Activated naive CD4-positive, alpha-beta T cell treated with anti-CD3 and anti-CD28 coated beads, Interleukin-2, amount 50 U/mL, for 72 hours (primary cell): ENCODE measurements around the gene PUS7L. TPM values are rescaled to one million over a fixed set of nuclear protein-coding genes. Genes with fewer than 3 reads are reported as not detected.
A peak's percentile ranks its signal among the peaks of the same experiment; 100 is the strongest.
"Not testable (repeated sequence)": the region's sequence is repeated elsewhere in the genome, so short reads cannot be mapped to it uniquely, and the experiment has no call there.

Source experiments
- ATAC-seq, 2 donors: fragments of 150-1000 bp; cut with Tn5 transposase; 2 replicates each; pipeline ENCODE4 v1.10.0; 2021; ENCODE audit warnings: mild to moderate bottlenecking in 2 of 2, moderate library complexity in 2 of 2
- DNase-seq, 2 donors: peaks; one replicate each; pipeline ENCODE4 v3.0.0; 2021 to 2022; ENCODE audit warnings: low spot score in 2 of 2
- H3K27ac Mint-ChIP-seq, 2 donors: one replicate each; pipeline ENCODE4 v1.8.0; 2022; ENCODE audit warnings: mild to moderate bottlenecking in 2 of 2, mixed read lengths in 2 of 2
- H3K36me3 Mint-ChIP-seq, 2 donors: one replicate each; pipeline ENCODE4 v1.8.0; 2022; ENCODE audit warnings: mixed read lengths in 2 of 2
- H3K9me3 Mint-ChIP-seq, 2 donors: one replicate each; pipeline ENCODE4 v1.8.0; 2022; ENCODE audit warnings: mixed read lengths in 2 of 2
- total RNA-seq, 2 donors: library from RNA; stranded (reverse); gene quantifications; one replicate each; pipeline ENCODE4 v1.2.3, GENCODE V29; 2022

Gene PUS7L
- total RNA-seq, 2 donors from 2014 or later, result 12.6 to 22.5 TPM

DNA sequence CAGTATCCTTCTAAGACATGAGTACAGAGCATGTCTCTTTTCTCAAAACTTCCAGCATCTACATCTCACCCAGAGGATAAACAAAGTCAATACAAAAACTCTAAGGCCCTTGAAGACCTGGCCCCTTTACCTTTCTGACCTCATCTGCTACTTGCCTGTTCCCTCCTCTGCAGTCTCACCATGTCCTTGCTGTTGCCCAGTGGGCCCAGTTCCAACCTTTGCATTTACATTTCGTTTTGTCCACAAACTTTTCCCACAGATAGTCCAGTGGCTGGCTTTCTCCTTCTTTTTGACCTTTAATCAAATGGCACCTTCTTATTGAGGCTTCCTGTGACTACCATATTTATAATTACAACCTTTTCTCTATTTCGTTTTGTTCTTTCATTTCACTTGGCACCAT, 1.8 kb upstream of the PUS7L start:
- no peak for DNase-seq
- ATAC-seq, result no peak

DNA sequence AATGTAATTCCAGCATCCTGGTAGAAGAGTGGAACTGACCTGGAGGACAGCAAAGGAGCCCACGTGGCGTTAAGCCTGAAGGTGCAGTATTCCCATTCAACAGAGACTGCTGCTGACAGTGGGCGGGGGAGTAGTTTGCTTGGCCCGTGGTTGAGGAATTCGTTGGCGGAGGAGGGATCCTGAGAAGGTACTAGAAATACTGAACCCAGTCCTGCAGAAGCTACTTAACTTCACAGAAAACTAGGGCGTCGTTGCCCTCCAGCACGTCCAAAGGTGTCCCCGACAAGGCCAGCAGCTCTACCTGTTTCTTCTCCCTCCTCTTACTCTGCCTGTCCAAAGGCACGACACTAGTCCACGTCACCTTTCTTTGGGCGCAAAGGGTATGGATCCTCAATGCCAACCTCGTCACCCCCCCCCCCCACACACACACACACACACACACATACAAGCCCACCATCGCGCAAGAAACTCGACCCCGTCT, 303 bp downstream of the PUS7L start:
- Mint-ChIP-seq H3K27ac (peak overlapping the region; percentile 91 to 97), H3K9me3 (peaks cover 0 to 3% of the 10 kb centered on the region in 2 donors)
- DNase-seq, result peak; percentile 26 to 56

More for the DNA sequence above, 1.8 kb upstream of the PUS7L start:
- Mint-ChIP-seq H3K9me3 (peaks cover 4 to 7% of the 10 kb centered on the region in 2 donors), H3K27ac (peak overlapping the region; percentile 69 to 97), H3K36me3 (peaks cover 43 to 47% of the 10 kb centered on the region in 2 donors)

DNA sequence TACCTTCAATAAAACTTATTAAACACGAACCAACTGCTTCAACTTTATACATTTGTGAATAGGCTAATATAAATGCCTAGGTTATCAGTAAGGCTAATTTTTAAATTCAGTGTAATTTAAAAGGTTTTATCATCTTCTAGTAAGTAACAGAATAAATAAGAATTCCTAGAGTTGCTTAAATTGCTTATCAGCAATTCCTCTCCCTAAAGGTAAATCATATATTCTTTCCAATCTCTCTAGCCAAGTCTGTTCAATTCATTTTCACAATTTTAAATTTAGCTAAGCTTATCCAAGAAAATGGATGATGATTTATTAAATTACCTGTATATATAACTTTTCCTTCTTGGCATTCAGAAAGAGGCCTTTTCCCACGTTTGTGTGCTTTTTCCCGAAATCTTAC, 4.6 kb downstream of the PUS7L start:
- ATAC-seq (no peak), DNase-seq (no peak)
- H3K36me3 Mint-ChIP-seq, result peaks cover 40 to 67% of the 10 kb centered on the region in 2 donors
- H3K9me3 Mint-ChIP-seq, result peaks cover 7 to 9% of the 10 kb centered on the region in 2 donors
- H3K27ac Mint-ChIP-seq, result no peak overlapping the region

More for the DNA sequence above, 303 bp downstream of the PUS7L start:
- H3K36me3 Mint-ChIP-seq, result peaks cover 45 to 55% of the 10 kb centered on the region in 2 donors
- peak in 1 of 2 donors; percentile 39 for ATAC-seq

DNA sequence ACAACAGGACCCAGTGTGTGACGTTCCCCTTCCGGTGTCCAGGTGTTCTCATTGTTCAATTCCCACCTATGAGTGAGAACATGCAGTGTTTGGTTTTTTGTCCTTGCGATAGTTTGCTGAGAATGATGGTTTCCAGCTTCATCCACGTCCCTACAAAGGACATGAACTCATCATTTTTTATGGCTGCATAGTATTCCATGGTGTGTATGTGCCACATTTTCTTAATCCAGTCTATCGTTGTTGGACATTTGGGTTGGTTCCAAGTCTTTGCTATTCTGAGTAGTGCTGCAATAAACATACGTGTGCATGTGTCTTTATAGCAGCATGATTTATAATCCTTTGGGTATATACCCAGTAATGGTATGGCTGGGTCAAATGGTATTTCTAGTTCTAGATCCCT, 7.2 kb downstream of the PUS7L start:
- not testable (repeated sequence) for H3K9me3 Mint-ChIP-seq, ATAC-seq, H3K27ac Mint-ChIP-seq, DNase-seq
- H3K36me3 Mint-ChIP-seq, result peaks cover 27 to 52% of the 10 kb centered on the region in 2 donors

- ATAC-seq, result no peak
- Mint-ChIP-seq H3K9me3 (peaks cover 6 to 7% of the 10 kb centered on the region in 2 donors), H3K27ac (no peak overlapping the region)
Measured at GRCh38 chr12:43750814-43751213, 7.8 kb downstream of the PUS7L start.

DNA sequence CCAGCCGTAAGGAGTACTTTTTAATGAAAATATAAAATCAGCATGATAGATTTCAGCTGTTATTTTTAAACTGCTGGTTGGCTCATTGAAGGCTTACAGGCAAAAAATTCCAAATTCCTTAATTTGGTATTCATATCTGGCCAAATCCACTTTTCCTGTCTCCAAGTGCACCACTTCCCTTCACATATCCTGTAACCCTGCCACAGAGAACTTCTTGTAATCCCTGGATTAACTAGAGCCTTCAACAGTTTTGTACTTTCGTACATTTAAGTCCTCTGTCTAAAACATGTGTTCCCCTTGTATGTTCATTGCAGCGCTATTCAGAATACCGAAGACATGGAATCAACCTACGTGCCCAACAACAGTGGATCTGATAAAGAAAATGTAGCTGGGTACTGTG, 9.6 kb downstream of the PUS7L start:
- no peak for ATAC-seq
- Mint-ChIP-seq H3K27ac (no peak overlapping the region), H3K9me3 (peaks cover 6 to 7% of the 10 kb centered on the region in 2 donors), H3K36me3 (peaks cover 14 to 47% of the 10 kb centered on the region in 2 donors)
- DNase-seq, result no peak

More at GRCh38 chr12:43750814-43751213, 7.8 kb downstream of the PUS7L start:
- peaks cover 27 to 48% of the 10 kb centered on the region in 2 donors for H3K36me3 Mint-ChIP-seq
- no peak for DNase-seq

GRCh38 chr12:43744826-43745225, 13.8 kb downstream of the PUS7L start:
- peaks cover 9 to 27% of the 10 kb centered on the region in 2 donors for H3K36me3 Mint-ChIP-seq
- ATAC-seq (no peak), DNase-seq (no peak)
- H3K27ac Mint-ChIP-seq, result no peak overlapping the region
- H3K9me3 Mint-ChIP-seq, result no peaks in the 10 kb centered on the region

DNA sequence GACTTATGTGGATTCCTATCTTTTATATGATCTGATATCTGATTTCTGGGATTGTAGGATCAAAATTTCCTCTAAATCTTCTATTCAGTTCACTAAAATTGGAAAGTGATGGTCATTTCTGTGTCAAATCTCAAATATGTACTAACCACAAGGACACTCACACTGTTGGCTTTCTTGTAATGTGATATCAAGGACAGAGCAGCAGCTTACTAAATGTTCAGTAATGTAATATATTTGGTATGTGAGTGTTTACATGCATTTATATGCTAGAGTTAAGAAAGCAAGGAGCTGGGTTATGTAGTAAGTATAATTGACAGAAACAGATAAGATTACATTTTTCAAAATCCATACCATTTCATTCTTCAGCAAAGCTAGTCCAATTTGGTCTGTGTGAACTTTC, 16.5 kb downstream of the PUS7L start:
- no peak for DNase-seq
- H3K9me3 Mint-ChIP-seq, result no peaks in the 10 kb centered on the region
- peaks cover 9 to 19% of the 10 kb centered on the region in 2 donors for H3K36me3 Mint-ChIP-seq
- ATAC-seq, result no peak
- no peak overlapping the region for H3K27ac Mint-ChIP-seq

GRCh38 chr12:43740511-43741100, 18.0 kb downstream of the PUS7L start:
- no peak overlapping the region for H3K27ac Mint-ChIP-seq
- no peak for DNase-seq

DNA sequence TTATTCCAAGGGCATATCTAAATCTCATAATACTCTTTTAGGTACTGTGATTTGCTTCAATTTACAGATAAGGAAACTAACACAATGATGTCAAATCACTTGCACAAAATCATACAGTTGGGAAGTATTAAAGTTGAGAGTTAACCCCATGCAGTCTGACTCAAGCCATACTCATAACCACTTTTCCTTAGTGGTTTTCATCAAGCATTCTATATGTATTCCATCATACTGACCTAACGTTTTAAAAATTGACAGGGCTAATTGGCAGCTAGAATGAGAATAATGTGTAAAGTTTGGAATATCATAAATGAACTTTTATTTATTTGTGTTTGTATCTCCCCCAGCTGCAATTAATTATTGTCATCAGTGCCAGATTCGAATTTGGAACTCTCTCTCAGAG, 20.9 kb downstream of the PUS7L start:
- no peak for DNase-seq
- Mint-ChIP-seq H3K36me3 (peaks cover 0 to 13% of the 10 kb centered on the region in 2 donors), H3K27ac (no peak overlapping the region), H3K9me3 (no peaks in the 10 kb centered on the region)
- no peak for ATAC-seq

More at GRCh38 chr12:43740511-43741100, 18.0 kb downstream of the PUS7L start:
- no peaks in the 10 kb centered on the region for H3K9me3 Mint-ChIP-seq
- no peak for ATAC-seq
- peaks cover 5 to 15% of the 10 kb centered on the region in 2 donors for H3K36me3 Mint-ChIP-seq

GRCh38 chr12:43736927-43737440, 21.6 kb downstream of the PUS7L start:
- H3K9me3 Mint-ChIP-seq, result no peaks in the 10 kb centered on the region
- H3K36me3 Mint-ChIP-seq, result peaks cover 0 to 13% of the 10 kb centered on the region in 2 donors
- DNase-seq, result no peak
- no peak overlapping the region for H3K27ac Mint-ChIP-seq
- ATAC-seq, result no peak

- Mint-ChIP-seq H3K36me3 (peaks cover 0 to 13% of the 10 kb centered on the region in 2 donors), H3K27ac (peak overlapping the region in 1 of 2 donors; percentile 73), H3K9me3 (no peaks in the 10 kb centered on the region)
- DNase-seq (no peak), ATAC-seq (no peak)
Measured at GRCh38 chr12:43733687-43734086, 24.9 kb downstream of the PUS7L start.

DNA sequence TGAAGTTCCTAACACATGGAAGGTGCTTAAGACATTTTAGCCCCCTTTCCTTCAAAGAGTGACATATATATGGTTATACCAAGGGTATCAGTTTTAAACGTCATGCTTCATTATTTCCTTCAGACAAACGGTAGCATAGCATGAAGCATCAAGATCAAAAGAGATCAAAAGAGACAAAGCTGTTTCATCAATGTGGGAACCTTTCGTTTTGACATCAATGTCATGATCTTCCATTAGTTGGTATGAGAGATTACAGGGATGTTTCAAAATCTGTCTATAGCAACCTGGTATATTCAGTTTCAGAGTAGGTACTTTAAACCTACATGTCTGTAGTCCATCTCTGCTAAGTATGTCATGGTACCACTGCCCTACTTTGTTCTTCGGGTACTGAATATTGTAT, 28.3 kb downstream of the PUS7L start:
- ATAC-seq, result peak; percentile 85 to 98
- Mint-ChIP-seq H3K36me3 (peaks cover 0 to 13% of the 10 kb centered on the region in 2 donors), H3K9me3 (no peaks in the 10 kb centered on the region), H3K27ac (peak overlapping the region; percentile 34 to 84)
- DNase-seq, result no peak

DNA sequence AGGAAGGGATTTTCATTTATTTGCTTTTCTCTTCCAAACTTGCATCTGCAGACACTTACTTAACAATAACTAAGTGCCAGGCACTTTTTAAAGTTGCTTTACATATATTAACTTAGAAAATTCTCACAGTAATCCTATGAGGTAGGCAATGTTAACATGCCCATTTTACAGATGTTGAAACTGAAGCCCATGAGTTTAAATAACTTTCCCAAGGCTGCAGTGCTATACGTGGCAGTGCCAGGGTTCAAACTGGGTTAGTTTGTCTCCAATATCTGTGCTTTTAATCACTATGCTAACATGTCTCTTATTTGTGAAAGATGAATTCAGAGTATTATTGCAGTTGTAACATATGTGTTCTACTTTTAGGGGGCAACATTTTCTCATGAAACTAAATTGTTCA, 29.9 kb downstream of the PUS7L start:
- H3K27ac Mint-ChIP-seq, result no peak overlapping the region
- H3K36me3 Mint-ChIP-seq, result peaks cover 0 to 1% of the 10 kb centered on the region in 2 donors
- ATAC-seq, result no peak
- H3K9me3 Mint-ChIP-seq, result no peaks in the 10 kb centered on the region
- no peak for DNase-seq

- DNase-seq (no peak), ATAC-seq (no peak)
- Mint-ChIP-seq H3K27ac (no peak overlapping the region), H3K36me3 (no peaks in the 10 kb centered on the region), H3K9me3 (no peaks in the 10 kb centered on the region)
Measured at GRCh38 chr12:43728117-43728516, 30.5 kb downstream of the PUS7L start.

DNA sequence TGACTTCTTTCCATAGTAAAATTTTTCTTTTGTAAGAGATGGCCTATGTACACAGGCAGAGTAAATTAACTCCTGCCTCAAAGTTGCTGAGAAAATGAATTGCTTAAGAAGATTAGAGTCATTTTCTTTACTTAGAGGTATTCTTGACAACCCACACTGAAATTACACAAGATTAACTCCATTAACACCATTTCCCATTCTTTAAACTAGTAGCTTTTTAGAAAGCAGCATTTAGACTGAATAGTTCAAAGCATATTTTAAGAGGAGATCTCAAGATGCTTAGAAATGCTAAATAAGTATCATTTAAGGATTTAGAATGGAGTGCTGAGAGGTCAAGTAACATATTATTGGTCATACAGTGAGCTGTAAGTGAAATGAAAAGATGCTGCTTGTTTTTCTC, 35.5 kb downstream of the PUS7L start:
- no peak overlapping the region for H3K27ac Mint-ChIP-seq
- H3K36me3 Mint-ChIP-seq, result no peaks in the 10 kb centered on the region
- ATAC-seq, result no peak
- H3K9me3 Mint-ChIP-seq, result no peaks in the 10 kb centered on the region
- DNase-seq, result no peak

DNA sequence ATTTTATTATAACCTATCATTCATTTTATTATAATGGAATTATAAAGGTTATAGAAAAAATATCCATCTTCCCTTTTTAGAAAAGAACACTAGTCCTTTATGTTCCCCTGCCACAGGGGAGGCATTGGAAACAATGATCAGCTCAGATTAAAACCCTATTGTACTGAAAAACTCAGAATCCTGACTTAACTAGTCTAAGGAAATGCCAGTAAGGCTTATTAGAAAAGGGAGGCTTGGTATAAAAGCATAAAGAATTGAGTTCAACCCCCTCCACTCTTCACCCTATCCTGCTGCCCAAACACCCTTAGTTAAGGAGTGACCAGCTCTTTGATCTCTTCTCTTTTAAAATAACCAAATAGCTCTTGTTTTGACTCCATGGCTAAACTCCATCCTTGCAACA, 36.0 kb downstream of the PUS7L start:
- H3K27ac Mint-ChIP-seq, result no peak overlapping the region
- no peak for ATAC-seq
- H3K9me3 Mint-ChIP-seq, result no peaks in the 10 kb centered on the region
- DNase-seq, result no peak
- H3K36me3 Mint-ChIP-seq, result no peaks in the 10 kb centered on the region

- Mint-ChIP-seq H3K36me3 (peaks cover 0 to 17% of the 10 kb centered on the region in 2 donors), H3K9me3 (peaks cover 14 to 17% of the 10 kb centered on the region in 2 donors), H3K27ac (no peak overlapping the region)
- ATAC-seq (no peak), DNase-seq (no peak)
Measured at GRCh38 chr12:43711348-43711747, 47.2 kb downstream of the PUS7L start.
